Spleen (tissue), 7 donors: ENCODE data around the gene EHMT1.

Experiments
- POLR2A ChIP-seq, 3 donors: fragments of 450-650 bp; IDR thresholded peaks; one replicate each; pipeline ENCODE4 v1.5.1; 2017; ENCODE audit warnings: antibody characterized with exemption in 3 of 3, mild to moderate bottlenecking in 1 of 3
- TF ChIP-seq, protein P1 (sequence below), 11 experiments: fragments of 200-600 bp in 7 of 11; fragments of 450-650 bp in 4 of 11; sonication (generic) in 4 of 11; IDR thresholded peaks in 8 of 11; conservative IDR thresholded peaks in 3 of 11; 1 replicate in 7 of 11; 2 replicates in 4 of 11; pipeline versions ENCODE4 v1.4.0 to v1.8.0; 2016 to 2021; ENCODE audit warnings: antibody characterized with exemption in 11 of 11, inconsistent platforms in 4 of 11, mild to moderate bottlenecking in 1 of 11
- donor health status: DM: no; HTN: no; CAD: no; lungs with moderate emphysema.
- donor health status: DM: no; HTN: no; CAD: no.
- donor health status: DM: no; HTN: no; CAD: no.

DNA sequence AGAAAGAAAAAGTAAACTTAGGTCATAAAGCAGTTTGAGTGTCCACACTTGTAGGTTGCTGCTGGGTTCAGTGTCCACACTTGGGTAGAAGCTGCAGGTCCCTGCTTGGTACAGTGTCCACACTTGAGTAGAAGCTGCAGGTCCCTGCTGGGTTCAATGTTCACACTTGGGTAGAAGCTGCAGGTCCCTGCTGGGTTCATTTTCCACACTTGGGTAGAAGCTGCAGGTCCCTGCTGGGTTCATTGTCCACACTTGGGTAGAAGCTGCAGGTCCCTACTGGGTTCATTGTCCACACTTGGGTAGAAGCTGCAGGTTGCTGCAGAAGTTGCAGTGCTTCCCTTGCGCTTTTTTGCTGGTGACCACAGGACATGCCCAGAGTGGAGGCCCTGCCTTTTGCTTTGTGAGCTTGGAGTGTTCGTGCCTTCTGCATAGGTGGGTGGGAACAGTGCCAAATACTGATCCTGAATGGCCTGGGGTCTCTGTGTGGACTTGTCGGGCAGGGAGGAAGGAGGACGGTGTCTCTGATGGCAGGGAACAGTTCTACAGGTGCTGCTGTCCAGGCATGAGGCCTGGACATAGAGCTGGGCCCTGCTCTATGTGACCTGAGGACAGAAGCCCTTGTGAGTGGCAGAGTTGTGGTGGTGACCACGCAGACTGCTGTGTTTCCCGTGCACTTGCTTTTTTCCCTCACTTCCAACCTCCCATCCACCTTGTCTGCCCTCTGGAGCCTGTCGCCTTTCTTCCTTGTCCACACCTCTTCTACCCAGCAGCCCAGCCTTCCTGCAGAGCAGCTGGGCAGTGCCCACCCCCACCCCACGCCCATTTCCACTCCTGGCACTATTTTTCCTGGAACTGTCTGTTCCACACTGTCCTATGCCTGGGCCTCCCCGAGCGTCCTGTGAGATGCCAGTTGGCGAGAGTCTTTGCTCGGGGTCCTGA lies 120.8 kb downstream of the EHMT1 start:
- TF ChIP-seq, protein P1, sequence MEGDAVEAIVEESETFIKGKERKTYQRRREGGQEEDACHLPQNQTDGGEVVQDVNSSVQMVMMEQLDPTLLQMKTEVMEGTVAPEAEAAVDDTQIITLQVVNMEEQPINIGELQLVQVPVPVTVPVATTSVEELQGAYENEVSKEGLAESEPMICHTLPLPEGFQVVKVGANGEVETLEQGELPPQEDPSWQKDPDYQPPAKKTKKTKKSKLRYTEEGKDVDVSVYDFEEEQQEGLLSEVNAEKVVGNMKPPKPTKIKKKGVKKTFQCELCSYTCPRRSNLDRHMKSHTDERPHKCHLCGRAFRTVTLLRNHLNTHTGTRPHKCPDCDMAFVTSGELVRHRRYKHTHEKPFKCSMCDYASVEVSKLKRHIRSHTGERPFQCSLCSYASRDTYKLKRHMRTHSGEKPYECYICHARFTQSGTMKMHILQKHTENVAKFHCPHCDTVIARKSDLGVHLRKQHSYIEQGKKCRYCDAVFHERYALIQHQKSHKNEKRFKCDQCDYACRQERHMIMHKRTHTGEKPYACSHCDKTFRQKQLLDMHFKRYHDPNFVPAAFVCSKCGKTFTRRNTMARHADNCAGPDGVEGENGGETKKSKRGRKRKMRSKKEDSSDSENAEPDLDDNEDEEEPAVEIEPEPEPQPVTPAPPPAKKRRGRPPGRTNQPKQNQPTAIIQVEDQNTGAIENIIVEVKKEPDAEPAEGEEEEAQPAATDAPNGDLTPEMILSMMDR (IDR thresholded peaks at IDR 0.05 in 8 of 11, conservative IDR thresholded peaks at IDR 0.05 in 3 of 11), result no peak
- TF ChIP-seq POLR2A (IDR thresholded peaks at IDR 0.05), result no peak
